A549 (cell line): Measurements from ENCODE around the gene NDUFAF2. TPM values are rescaled to one million over a fixed set of nuclear protein-coding genes. Genes with fewer than 3 reads are reported as not detected.
"Not testable (repeated sequence)": the region's sequence is repeated elsewhere in the genome, so short reads cannot be mapped to it uniquely, and the experiment has no call there.

Source experiments
- ATAC-seq, 2 experiments: fragments of 200-7000 bp in 1 of 2; fragments of >200 bp in 1 of 2; cut with Nextera tagmentation in 1 of 2; cut with Tn5 transposase in 1 of 2; 3 replicates each; pipeline versions ENCODE4 v1.8.0 to v1.9.1; 2018 to 2020; ENCODE audit warnings: mild to moderate bottlenecking in 1 of 2, moderate library complexity in 1 of 2
- CTCF ChIA-PET: fragments of 300-600 bp; sonication (Branson Sonifier 250); formaldehyde crosslinking; extraction: SDS; loops from one replicate; lab custom pipeline; 2021; ENCODE audit warnings: antibody characterized with exemption, inconsistent platforms; lab: Yijun Ruan, JAX
- POLR2A ChIA-PET: fragments of 350-600 bp; formaldehyde crosslinking; extraction: SDS; loops from one replicate; lab custom pipeline; 2021; ENCODE audit warnings: antibody characterized with exemption, inconsistent platforms; lab: Yijun Ruan, JAX
- DNase-seq, 2 experiments: peaks; one replicate each; pipeline versions ENCODE4 v3.0.0 to v3.0.0-alpha.2; 2011 to 2016; ENCODE audit warnings: low read depth in 1 of 2, low spot score in 1 of 2
- FAIRE-seq: peaks from 2 replicates; lab custom pipeline; 2011; peaks lifted over from hg19 to GRCh38; lab: Jason Lieb, UNC
- H3K27ac ChIP-seq, 2 experiments: fragments of >200 bp; sonication (Bioruptor Twin); formaldehyde crosslinking; 3 replicates each; pipeline ENCODE4 v1.5.1; 2016 to 2017
- H3K4me1 ChIP-seq: fragments of >200 bp; sonication (Bioruptor Twin); formaldehyde crosslinking; 3 replicates; pipeline ENCODE4 v1.6.1; 2016
- H3K4me2 ChIP-seq: fragments of >200 bp; sonication (Bioruptor Twin); formaldehyde crosslinking; 3 replicates; pipeline ENCODE4 v1.6.1; 2016
- H3K4me3 ChIP-seq: fragments of >200 bp; sonication (Bioruptor Twin); formaldehyde crosslinking; 3 replicates; pipeline ENCODE4 v1.5.1; 2016
- H3K9me3 ChIP-seq: fragments of >200 bp; sonication (Bioruptor Twin); formaldehyde crosslinking; 3 replicates; pipeline ENCODE4 v1.6.1; 2016
- ATOH8 ChIP-seq: fragments of 250-450 bp; sonication (Bioruptor Pico); IDR thresholded peaks from 2 replicates; pipeline ENCODE4 v1.5.0; 2020; ENCODE audit warnings: low read depth, mild to moderate bottlenecking, moderate library complexity
- HOXB13 ChIP-seq: fragments of 250-450 bp; sonication (Bioruptor Pico); IDR thresholded peaks from 2 replicates; pipeline ENCODE4 v1.5.0; 2020; ENCODE audit warnings: low read depth, mild to moderate bottlenecking, moderate library complexity
- MYC ChIP-seq: IDR thresholded peaks from 2 replicates; pipeline ENCODE4 v1.6.1; 2012; ENCODE audit warnings: mild to moderate bottlenecking, inconsistent platforms, low read length, improper control_type of control experiment, borderline replicate concordance
- POLR2AphosphoS2 ChIP-seq: conservative IDR thresholded peaks from 2 replicates; pipeline ENCODE4 v1.6.1; 2012; ENCODE audit warnings: low read length, improper control_type of control experiment, inconsistent platforms
- RARB ChIP-seq: fragments of 250-450 bp; sonication (Bioruptor Pico); IDR thresholded peaks from 2 replicates; pipeline ENCODE4 v1.8.0; 2021; ENCODE audit warnings: mild to moderate bottlenecking, moderate library complexity
- REST ChIP-seq: fragments of 200-600 bp; sonication (generic); IDR thresholded peaks from 2 replicates; pipeline ENCODE4 v1.6.1; 2016; ENCODE audit warnings: antibody characterized with exemption, mild to moderate bottlenecking, moderate library complexity
- RNF2 ChIP-seq: fragments of 200-600 bp; sonication (generic); IDR thresholded peaks from 2 replicates; pipeline ENCODE4 v1.6.1; 2016; ENCODE audit warnings: low read depth, mild to moderate bottlenecking, antibody characterized with exemption, moderate library complexity, borderline replicate concordance
- TP53 ChIP-seq: fragments of 250-450 bp; sonication (Bioruptor Pico); IDR thresholded peaks from 2 replicates; pipeline ENCODE4 v1.5.0; 2021; ENCODE audit warnings: mild to moderate bottlenecking, moderate library complexity
- ZNF302 ChIP-seq: fragments of 250-450 bp; sonication (Bioruptor Pico); IDR thresholded peaks from 2 replicates; pipeline ENCODE4 v1.9.0; 2021; ENCODE audit warnings: inconsistent platforms, mild to moderate bottlenecking, moderate library complexity
- WGBS: methylation state at CpG from one replicate; pipeline ENCODE4 v1.1.6; 2017; ENCODE audit errors: missing lambda C conversion rate; 5-methylcytosine and 5-hydroxymethylcytosine counted together
- polyA plus RNA-seq, 4 experiments: library from polyadenylated mRNA; depleted of rRNA in 3 of 4; stranded (reverse); fragments of >200 nt; fragmentation: RNase III in 1 of 4; extraction: RNeasy Plus Mini Kit Qiagen cat#74134 plus additional on column Dnase treatment in 1 of 4; gene quantifications; 2 replicates in 3 of 4; 3 replicates in 1 of 4; pipeline ENCODE4 v1.2.3, GENCODE V29; 2011 to 2017
- TF ChIP-seq, protein P1 (sequence below): fragments of >200 bp; sonication (Bioruptor Twin); formaldehyde crosslinking; IDR thresholded peaks from 2 replicates; pipeline ENCODE4 v1.6.1; 2016
- TF ChIP-seq, protein P2 (sequence below): IDR thresholded peaks from 2 replicates; pipeline ENCODE4 v1.6.1; 2012

NDUFAF2 gene
- polyA plus RNA-seq, 2 of the 4 experiments (the other 2 are of a cell fraction), result 66.1 to 83.7 TPM

DNA sequence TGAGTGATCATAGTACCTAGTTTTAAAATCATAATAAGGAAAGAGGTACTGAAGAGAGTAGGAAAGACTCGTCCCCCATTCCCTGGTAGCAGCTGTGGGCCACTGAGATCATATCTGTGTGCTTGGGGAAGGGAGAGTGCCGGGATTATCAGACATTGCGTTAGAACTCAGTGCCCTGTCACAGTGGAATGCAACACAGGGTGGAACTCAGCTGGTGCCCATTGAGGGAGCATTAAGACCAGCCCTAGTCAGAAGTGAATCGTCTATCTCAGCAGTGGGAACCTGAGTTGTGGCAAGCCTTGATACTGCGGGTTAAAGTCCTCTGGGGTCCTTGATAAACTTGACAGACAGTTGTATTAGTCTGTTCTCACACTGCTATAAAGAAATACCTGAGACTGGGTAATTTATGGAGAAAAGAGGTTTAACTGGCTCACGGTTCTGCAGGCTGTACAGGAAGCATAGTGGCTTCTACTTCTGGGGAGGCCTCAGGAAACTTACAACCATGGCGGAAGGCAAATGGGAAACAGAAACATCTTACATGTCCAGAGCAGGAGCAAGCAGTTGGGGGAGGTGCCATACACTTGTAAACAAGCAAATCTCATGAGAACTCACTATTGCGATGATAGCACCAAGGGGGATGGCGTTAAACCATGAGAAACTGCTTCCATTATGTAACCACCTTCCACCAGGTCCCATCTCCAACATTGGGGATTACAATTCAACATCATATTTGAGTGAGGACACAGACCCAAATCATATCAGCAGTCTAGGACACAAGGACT, 33.1 kb downstream of the NDUFAF2 start:
- DNase-seq, result no peak
- Histone ChIP-seq H3K4me2 (no peak overlapping the region), H3K4me1 (no peaks in the 10 kb centered on the region), H3K9me3 (0 out of 3 replicates have a peak, but pooled peaks cover 8% of the 10 kb centered on the region)
- CTCF ChIA-PET, result interaction anchor here (1.2 kb wide), 1 partner anchor 9 kb away, joined by 3 read pairs; no protein-coding TSS in a partner anchor
- TF ChIP-seq HOXB13 (CRISPR knock-in tag) (no peak), ATOH8 (CRISPR knock-in tag) (no peak), MYC (no peak)
- TF ChIP-seq, all 56 proteins: peak for 0
- ATAC-seq (no peak), FAIRE-seq (no peak)
- Histone ChIP-seq H3K27ac (no peak overlapping the region), H3K4me3 (no peak overlapping the region)
- POLR2A ChIA-PET, result no interaction called here
- WGBS, result 94% methylated on average over 8 of the region's 9 CpGs

GRCh38 chr5:60978968-60979367, 34.0 kb downstream of the NDUFAF2 start:
- TF ChIP-seq POLR2AphosphoS2 (no peak), ZNF302 (CRISPR knock-in tag) (no peak), TP53 (no peak)
- TF ChIP-seq, all 56 proteins: peak for 0
- POLR2A ChIA-PET, result no interaction called here
- Histone ChIP-seq H3K9me3 (0 out of 3 replicates have a peak, but pooled peaks cover 8% of the 10 kb centered on the region), H3K27ac (no peak overlapping the region), H3K4me3 (no peak overlapping the region), H3K4me2 (no peak overlapping the region), H3K4me1 (no peaks in the 10 kb centered on the region)
- 100% methylated on average over 1 of the region's 1 CpG for WGBS
- DNase-seq (no peak), FAIRE-seq (no peak), ATAC-seq (no peak)
- CTCF ChIA-PET, result no interaction called here

GRCh38 chr5:60980511-60980910, 35.5 kb downstream of the NDUFAF2 start:
- ChIA-PET CTCF (no interaction called here), POLR2A (no interaction called here)
- no peaks in the 10 kb centered on the region for H3K4me1 ChIP-seq
- H3K9me3 ChIP-seq, result 0 out of 3 replicates have a peak, but pooled peaks cover 8% of the 10 kb centered on the region
- H3K4me3 ChIP-seq, result no peak overlapping the region
- TF ChIP-seq ZNF302 (CRISPR knock-in tag), result no peak
- TF ChIP-seq REST, result no peak
- no peak for TF ChIP-seq RNF2
- TF ChIP-seq, protein P1, sequence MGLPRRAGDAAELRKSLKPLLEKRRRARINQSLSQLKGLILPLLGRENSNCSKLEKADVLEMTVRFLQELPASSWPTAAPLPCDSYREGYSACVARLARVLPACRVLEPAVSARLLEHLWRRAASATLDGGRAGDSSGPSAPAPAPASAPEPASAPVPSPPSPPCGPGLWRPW, result no peak
- TF ChIP-seq RARB (CRISPR knock-in tag), result no peak
- TF ChIP-seq, protein P2, sequence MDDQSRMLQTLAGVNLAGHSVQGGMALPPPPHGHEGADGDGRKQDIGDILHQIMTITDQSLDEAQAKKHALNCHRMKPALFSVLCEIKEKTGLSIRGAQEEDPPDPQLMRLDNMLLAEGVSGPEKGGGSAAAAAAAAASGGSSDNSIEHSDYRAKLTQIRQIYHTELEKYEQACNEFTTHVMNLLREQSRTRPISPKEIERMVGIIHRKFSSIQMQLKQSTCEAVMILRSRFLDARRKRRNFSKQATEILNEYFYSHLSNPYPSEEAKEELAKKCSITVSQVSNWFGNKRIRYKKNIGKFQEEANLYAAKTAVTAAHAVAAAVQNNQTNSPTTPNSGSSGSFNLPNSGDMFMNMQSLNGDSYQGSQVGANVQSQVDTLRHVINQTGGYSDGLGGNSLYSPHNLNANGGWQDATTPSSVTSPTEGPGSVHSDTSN, result no peak
- WGBS, result 91% methylated on average over 2 of the region's 2 CpGs
- H3K4me2 ChIP-seq, result no peak overlapping the region
- no peak overlapping the region for H3K27ac ChIP-seq
- ATAC-seq (no peak), FAIRE-seq (no peak), DNase-seq (no peak)

DNA sequence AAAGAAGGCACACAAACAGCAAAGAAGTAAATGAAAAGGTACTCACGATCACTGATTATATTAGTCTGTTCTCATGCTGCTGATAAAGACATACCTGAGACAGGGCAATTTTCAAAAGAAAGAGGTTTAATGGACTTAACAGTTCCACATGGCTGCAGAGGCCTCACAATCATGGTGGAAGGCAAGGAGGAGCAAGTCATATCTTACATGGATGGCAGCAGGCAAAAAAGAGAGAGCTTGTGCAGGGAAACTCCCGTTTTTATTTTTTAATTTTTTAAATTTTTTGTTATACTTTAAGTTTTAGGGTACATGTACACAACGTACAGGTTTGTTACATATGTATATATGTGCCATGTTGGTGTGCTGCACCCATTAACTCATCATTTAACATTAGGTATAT, 37.1 kb downstream of the NDUFAF2 start:
- 63% methylated on average over 3 of the region's 3 CpGs for WGBS
- FAIRE-seq, H3K4me2 ChIP-seq, ATAC-seq, POLR2A ChIA-PET, DNase-seq, H3K4me1 ChIP-seq, H3K4me3 ChIP-seq, H3K27ac ChIP-seq, CTCF ChIA-PET: not testable (repeated sequence)
- peaks cover 12% of the 10 kb centered on the region; the same call in 1 of the 3 replicates for H3K9me3 ChIP-seq
